GOT3 (cell line): Measurements from ENCODE around the gene CBX4.

Source experiments
- DNase-seq: peaks from one replicate; lab custom pipeline; 2025; ENCODE audit warnings: mixed read lengths; lab: John Stamatoyannopoulos, UW

The CBX4 gene

GRCh38 chr17:79839356-79840268, at the start of gene CBX4:
CBX4 (minus strand) TSS chr17:79839440; CDS start chr17:79839251, 189 bp downstream.
- DNase-seq, result peak; percentile 76

- DNase-seq, result no peak
Observed at GRCh38 chr17:79888009-79888540, 48.8 kb upstream of the CBX4 start.

DNA sequence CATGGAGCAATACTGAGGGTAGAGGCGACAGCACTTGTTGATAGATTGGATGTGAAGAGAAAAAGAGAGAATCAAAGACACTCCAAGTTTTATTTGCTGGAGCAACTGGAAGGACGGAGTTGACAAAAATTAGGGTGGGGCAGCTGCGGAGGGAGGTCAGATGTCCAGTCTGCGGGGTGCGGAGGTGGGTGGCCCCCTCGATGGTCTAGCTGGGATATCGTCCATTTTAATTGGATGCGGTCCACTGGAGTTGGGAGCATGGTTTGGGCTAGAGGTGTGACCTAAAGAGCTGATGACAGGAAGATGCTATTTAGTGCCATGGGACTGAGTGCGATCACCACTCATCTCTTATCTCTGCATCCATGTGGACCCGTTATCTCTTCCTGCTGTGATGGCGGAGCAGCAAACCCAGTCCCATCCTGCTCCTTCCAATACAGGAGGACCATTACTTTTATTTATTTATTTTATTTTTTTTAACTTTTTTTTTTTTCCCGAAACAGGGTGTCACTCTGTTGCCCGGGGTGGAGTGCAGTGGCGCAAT, 48.3 kb upstream of the CBX4 start:
- DNase-seq, result no peak

GRCh38 chr17:79883202-79883601, 44.0 kb upstream of the CBX4 start:
- DNase-seq, result no peak

DNA sequence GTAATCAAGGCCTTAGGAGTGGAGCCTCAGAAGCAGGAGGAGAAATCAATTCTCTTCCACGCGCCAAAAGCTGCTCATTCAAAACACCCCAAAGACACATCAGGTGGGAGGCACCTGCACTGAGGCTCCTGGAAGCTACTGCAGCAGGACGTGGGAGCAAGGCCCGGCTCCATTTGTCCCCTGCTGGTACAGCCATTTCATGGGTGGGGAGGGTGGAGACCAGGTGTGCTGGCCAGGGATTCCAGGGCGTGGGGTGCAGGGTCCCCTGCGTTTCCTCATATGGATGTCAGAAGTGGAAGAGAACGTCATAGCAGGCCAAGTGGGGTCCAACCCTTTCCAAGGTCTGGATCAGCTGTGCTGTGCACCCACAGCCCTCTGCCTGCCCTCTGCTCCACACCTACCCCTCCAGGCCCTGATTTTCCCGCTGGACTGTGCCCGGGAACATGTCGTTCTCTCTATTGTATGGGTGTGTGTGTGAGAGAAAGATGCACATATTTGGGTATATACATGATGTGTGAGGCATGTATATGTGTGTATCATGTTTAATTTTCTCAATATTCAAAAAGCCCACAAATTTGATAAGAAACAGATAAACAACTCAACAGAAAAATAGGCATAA, 39.2 kb upstream of the CBX4 start:
- DNase-seq, result no peak

GRCh38 chr17:79877041-79877440, 37.8 kb upstream of the CBX4 start:
- no peak for DNase-seq

- no peak for DNase-seq
Observed at GRCh38 chr17:79875511-79875910, 36.3 kb upstream of the CBX4 start.

GRCh38 chr17:79874329-79874981, 35.2 kb upstream of the CBX4 start:
- DNase-seq, result no peak

- no peak for DNase-seq
Observed at GRCh38 chr17:79873583-79873982, 34.3 kb upstream of the CBX4 start.

DNA sequence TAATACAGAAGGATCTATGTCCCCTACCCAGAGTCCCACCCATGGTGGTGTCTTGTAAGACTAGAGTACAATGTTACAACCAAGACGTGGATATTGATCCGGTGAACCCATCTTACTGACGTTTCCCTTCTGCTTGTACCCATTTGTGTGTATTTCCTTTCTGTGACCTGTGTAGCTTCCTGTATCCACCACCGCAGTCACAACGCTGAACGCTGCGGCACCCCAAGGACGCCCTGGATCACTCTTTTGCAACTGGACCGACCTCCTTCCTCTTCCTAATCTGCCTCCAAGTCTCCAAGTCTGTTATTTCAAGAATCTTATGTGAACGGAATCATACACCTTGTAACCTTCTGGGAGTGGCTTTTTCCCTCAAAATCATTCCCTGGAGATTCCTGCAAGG, 33.5 kb upstream of the CBX4 start:
- DNase-seq, result no peak

DNA sequence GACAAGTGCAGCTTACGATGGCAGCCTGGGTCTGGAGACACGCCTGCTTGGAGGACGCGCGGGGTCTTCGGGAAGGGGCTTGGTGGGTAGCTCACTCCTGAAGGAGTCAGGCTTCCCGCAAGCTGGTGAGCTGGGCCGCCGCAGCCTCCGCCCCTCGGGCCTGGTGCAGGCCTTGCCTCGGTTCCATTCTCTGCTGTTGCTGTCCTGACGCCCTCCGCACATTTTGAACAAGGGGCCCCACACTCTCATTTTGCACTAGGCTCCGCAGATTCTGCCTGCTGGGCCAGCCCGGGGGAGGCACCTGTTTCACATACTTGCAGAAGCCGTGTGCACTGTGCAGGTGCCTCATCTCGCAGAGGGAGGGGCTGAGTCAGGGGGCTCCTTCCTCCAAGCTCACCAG, 31.9 kb upstream of the CBX4 start:
- DNase-seq, result no peak

DNA sequence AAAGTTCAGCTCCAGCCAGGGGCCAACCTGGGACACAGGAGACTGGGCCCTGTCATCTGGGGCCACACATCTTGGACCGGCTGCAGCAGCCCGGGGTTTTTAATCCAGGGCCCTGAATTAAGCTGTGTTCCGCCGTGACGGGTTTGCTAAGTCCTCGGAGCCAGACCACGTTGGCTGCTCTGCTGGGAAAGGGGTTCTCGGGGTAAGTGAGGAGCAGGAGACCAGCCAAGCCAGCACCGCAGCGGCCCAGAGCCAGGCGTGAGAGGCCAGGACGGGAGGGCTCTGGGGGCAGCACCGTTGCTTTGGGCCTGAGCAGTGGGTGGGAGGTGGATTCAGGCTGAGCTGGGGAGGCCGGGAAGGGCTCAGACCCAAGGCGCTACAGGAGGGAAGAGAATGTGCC, 31.3 kb upstream of the CBX4 start:
- DNase-seq, result no peak

GRCh38 chr17:79866791-79867518, 27.7 kb upstream of the CBX4 start:
- no peak for DNase-seq

- no peak for DNase-seq
Observed at GRCh38 chr17:79865351-79866210, 26.3 kb upstream of the CBX4 start.

GRCh38 chr17:79864617-79865250, 25.5 kb upstream of the CBX4 start:
- DNase-seq, result no peak

- no peak for DNase-seq
Observed at GRCh38 chr17:79864147-79864546, 24.9 kb upstream of the CBX4 start.

GRCh38 chr17:79862771-79863440, 23.7 kb upstream of the CBX4 start:
- DNase-seq, result no peak

- no peak for DNase-seq
Observed at GRCh38 chr17:79862238-79862637, 23.0 kb upstream of the CBX4 start.

DNA sequence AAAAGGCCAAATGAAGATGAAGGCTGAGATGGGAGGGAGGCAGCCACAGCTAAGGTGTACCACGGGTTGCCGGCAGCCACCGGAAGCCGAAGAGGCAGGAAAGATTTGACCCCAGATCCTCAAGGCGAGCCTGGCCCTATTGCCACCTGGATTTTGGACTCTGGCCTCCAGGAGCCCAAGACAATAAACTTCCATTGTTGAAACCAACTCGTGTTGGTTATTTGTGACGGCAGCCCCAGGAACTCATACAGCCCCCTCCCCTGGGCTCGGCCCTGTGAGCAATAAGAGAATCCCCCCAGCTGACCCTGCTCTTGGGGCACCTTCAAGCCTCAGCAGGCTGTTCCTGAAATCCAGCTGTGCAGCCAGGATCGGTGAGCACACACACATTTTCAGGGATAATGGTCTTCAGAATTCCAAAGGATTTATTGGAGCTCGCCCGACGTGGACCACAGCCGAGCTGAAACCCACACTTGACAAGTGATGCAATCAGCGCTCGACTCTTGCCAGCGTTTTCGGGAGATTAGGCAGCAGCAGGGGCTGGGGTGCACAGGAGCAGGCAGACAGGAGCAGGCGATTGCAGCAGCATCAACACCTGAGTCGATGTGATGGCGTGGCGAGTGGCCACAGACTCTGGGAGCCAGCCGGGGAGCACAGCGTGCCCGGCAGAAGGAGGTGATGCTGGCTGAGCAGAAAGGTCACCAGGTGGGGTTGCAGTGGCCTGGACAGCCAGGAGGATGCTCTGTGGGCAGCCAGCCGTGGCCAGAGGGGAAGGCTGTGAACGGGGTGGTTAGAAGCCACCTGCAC, 22.4 kb upstream of the CBX4 start:
- no peak for DNase-seq
